Forelimb muscle (tissue), 1 donor: ENCODE results near the gene STX8. TPM values are rescaled to one million over a fixed set of nuclear protein-coding genes. Genes with fewer than 3 reads are reported as not detected.
"Not testable (repeated sequence)": the region's sequence is repeated elsewhere in the genome, so short reads cannot be mapped to it uniquely, and the experiment has no call there.

Source experiments
- DNase-seq: peaks from one replicate; pipeline ENCODE4 v3.0.0-alpha.2; 2013; ENCODE audit warnings: low read depth
- polyA plus RNA-seq: library from polyadenylated mRNA; unstranded; fragments of 120-200 nt; gene quantifications from one replicate; pipeline ENCODE4 v1.2.1, GENCODE V29; 2013; ENCODE audit not compliant: insufficient read length

The STX8 gene
- polyA plus RNA-seq, 1 donor: 40.5 TPM

GRCh38 chr17:9557161-9557755 lies 18.4 kb downstream of the STX8 start:
- DNase-seq: no peak

- not testable (repeated sequence) for DNase-seq
These were observed 20.9 kb downstream of the STX8 start for GRCh38 chr17:9554715-9555114.

- no peak for DNase-seq
These were observed 22.0 kb downstream of the STX8 start for GRCh38 chr17:9553596-9553995.

GRCh38 chr17:9553181-9553580 lies 22.4 kb downstream of the STX8 start:
- DNase-seq: no peak

- no peak for DNase-seq
These were observed 26.4 kb downstream of the STX8 start for GRCh38 chr17:9549215-9549614.

- no peak for DNase-seq
These were observed 31.4 kb downstream of the STX8 start for GRCh38 chr17:9544221-9544620.

- DNase-seq: no peak
These were observed 33.9 kb downstream of the STX8 start for GRCh38 chr17:9541718-9542117.

- DNase-seq: no peak
These were observed 37.0 kb downstream of the STX8 start for GRCh38 chr17:9538626-9539025.

GRCh38 chr17:9537177-9537776 lies 38.3 kb downstream of the STX8 start:
- no peak for DNase-seq

GRCh38 chr17:9536061-9536460 lies 39.6 kb downstream of the STX8 start:
- no peak for DNase-seq

- no peak for DNase-seq
These were observed 42.2 kb downstream of the STX8 start for GRCh38 chr17:9533441-9533840.

GRCh38 chr17:9532715-9533114 lies 42.9 kb downstream of the STX8 start:
- no peak for DNase-seq

GRCh38 chr17:9531034-9531433 lies 44.6 kb downstream of the STX8 start:
- no peak for DNase-seq

GRCh38 chr17:9529033-9529700 lies 46.5 kb downstream of the STX8 start:
- no peak for DNase-seq

- no peak for DNase-seq
These were observed 47.8 kb downstream of the STX8 start for GRCh38 chr17:9527788-9528187.

- DNase-seq: peak; percentile 43
These were observed 53.5 kb downstream of the STX8 start for GRCh38 chr17:9522074-9522473.

GRCh38 chr17:9521062-9521461 lies 54.6 kb downstream of the STX8 start:
- no peak for DNase-seq

- DNase-seq: no peak
These were observed 55.0 kb downstream of the STX8 start for GRCh38 chr17:9520649-9521048.

GRCh38 chr17:9519583-9520272 lies 55.9 kb downstream of the STX8 start:
- no peak for DNase-seq

GRCh38 chr17:9517396-9517795 lies 58.2 kb downstream of the STX8 start:
- no peak for DNase-seq

- no peak for DNase-seq
These were observed 62.4 kb downstream of the STX8 start for GRCh38 chr17:9513266-9513665.

GRCh38 chr17:9512323-9513168 lies 63.1 kb downstream of the STX8 start:
- DNase-seq: no peak
